ENCODE measurements around the gene CTU2.

The CTU2 gene

DNA sequence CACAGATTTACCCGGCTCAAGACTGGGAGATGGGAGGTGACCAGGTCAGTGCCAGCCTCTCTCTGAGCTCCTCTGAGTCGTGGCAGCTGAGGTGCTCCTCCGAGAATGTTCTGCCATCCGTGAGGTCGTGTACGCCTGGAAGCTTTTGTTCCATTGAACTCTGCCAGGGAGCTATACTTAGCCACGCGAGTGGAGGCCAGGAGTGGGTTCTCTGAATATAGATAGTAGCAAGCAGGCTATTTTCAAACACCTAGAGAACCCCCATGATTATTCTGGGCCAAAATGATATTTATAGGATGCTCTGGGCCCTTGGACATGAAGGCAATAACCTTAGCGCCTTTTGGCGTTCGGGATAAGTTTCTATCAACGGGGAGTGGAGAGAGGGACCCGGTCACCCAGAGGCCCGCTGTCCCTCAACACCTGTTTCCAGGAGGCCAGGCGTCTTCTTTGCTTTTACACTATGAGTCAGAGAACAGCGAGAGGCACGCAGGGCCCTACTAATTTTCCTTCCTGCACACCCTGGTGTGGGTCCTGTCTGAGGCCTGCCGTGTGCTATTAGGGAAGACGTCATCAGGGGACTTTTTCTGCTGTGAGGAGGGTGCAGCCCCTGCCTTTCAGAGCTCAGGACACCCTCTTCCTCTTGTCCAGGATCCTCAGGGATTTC, 32.5 kb upstream of the CTU2 start:
- Mint-ChIP-seq H3K27me3 (no peaks in the 10 kb centered on the region), H3K27ac (no peak overlapping the region), H3K36me3 (ENCODE audit: low read depth) (no peaks in the 10 kb centered on the region), H3K4me3 (no peak overlapping the region), H3K9me3 (no peaks in the 10 kb centered on the region), H3K4me1 (no peaks in the 10 kb centered on the region)
- ATAC-seq (no peak), DNase-seq (no peak)

- H3K36me3 Mint-ChIP-seq (ENCODE audit: low read depth): no peaks in the 10 kb centered on the region
Measured at GRCh38 chr16:88676502-88677242, 29.6 kb upstream of the CTU2 start.

DNA sequence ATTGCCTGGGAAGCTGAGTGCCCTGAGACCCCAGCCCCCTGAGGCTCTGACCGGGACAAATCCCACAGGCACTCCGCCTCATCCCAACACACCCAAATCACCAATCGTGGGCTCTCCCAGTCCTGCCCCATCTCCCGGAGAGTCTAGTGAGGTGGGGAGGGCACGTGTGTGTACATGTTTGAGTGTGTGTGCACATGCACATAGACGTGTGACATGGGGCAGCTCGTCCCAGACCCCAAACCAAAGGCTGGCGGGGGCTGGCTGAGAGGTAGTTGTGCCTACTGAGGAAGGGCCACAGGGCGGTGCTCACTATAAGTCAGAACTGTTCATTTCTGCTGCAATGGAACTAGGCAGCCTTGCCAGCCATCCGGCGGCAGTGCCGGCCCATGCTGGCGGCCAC, 28.6 kb upstream of the CTU2 start:
- DNase-seq (no peak), ATAC-seq (no peak)
- no peaks in the 10 kb centered on the region for H3K9me3 Mint-ChIP-seq
- no peak overlapping the region for H3K4me3 Mint-ChIP-seq
- H3K27me3 Mint-ChIP-seq: no peaks in the 10 kb centered on the region
- no peaks in the 10 kb centered on the region for H3K36me3 Mint-ChIP-seq (ENCODE audit: low read depth)
- H3K4me1 Mint-ChIP-seq: peaks cover 19% of the 10 kb centered on the region
- no peak overlapping the region for H3K27ac Mint-ChIP-seq

More at GRCh38 chr16:88676502-88677242, 29.6 kb upstream of the CTU2 start:
- DNase-seq (no peak), ATAC-seq (no peak)
- H3K27me3 Mint-ChIP-seq: no peaks in the 10 kb centered on the region
- H3K4me1 Mint-ChIP-seq: peaks cover 10% of the 10 kb centered on the region
- H3K27ac Mint-ChIP-seq: no peak overlapping the region
- no peak overlapping the region for H3K4me3 Mint-ChIP-seq
- H3K9me3 Mint-ChIP-seq: no peaks in the 10 kb centered on the region

- H3K27ac Mint-ChIP-seq: no peak overlapping the region
- DNase-seq (no peak), ATAC-seq (no peak)
- no peaks in the 10 kb centered on the region for H3K9me3 Mint-ChIP-seq
- H3K4me1 Mint-ChIP-seq: peaks cover 21% of the 10 kb centered on the region
- no peak overlapping the region for H3K4me3 Mint-ChIP-seq
- no peaks in the 10 kb centered on the region for H3K27me3 Mint-ChIP-seq
- no peaks in the 10 kb centered on the region for H3K36me3 Mint-ChIP-seq (ENCODE audit: low read depth)
Measured at GRCh38 chr16:88678224-88678979, 27.9 kb upstream of the CTU2 start.

GRCh38 chr16:88680554-88681083, 25.7 kb upstream of the CTU2 start:
- no peak overlapping the region for H3K4me3 Mint-ChIP-seq
- H3K4me1 Mint-ChIP-seq: peaks cover 36% of the 10 kb centered on the region
- ATAC-seq (no peak), DNase-seq (no peak)
- H3K27me3 Mint-ChIP-seq: no peaks in the 10 kb centered on the region
- no peaks in the 10 kb centered on the region for H3K36me3 Mint-ChIP-seq (ENCODE audit: low read depth)
- H3K9me3 Mint-ChIP-seq: no peaks in the 10 kb centered on the region
- peak overlapping the region; percentile 88 for H3K27ac Mint-ChIP-seq

GRCh38 chr16:88681084-88681680, 25.1 kb upstream of the CTU2 start:
- Mint-ChIP-seq H3K4me3 (peak overlapping the region; percentile 61), H3K4me1 (peaks cover 36% of the 10 kb centered on the region), H3K27ac (peak overlapping the region; percentile 88), H3K36me3 (ENCODE audit: low read depth) (no peaks in the 10 kb centered on the region), H3K27me3 (no peaks in the 10 kb centered on the region), H3K9me3 (no peaks in the 10 kb centered on the region)
- no peak for ATAC-seq
- peak; percentile 60 for DNase-seq

GRCh38 chr16:88681709-88682451, 24.4 kb upstream of the CTU2 start:
- peak; percentile 60 for ATAC-seq
- Mint-ChIP-seq H3K27me3 (no peaks in the 10 kb centered on the region), H3K36me3 (ENCODE audit: low read depth) (no peaks in the 10 kb centered on the region), H3K4me1 (peaks cover 37% of the 10 kb centered on the region), H3K27ac (peak overlapping the region; percentile 88), H3K9me3 (no peaks in the 10 kb centered on the region), H3K4me3 (peak overlapping the region; percentile 61)
- peak; percentile 73 for DNase-seq

DNA sequence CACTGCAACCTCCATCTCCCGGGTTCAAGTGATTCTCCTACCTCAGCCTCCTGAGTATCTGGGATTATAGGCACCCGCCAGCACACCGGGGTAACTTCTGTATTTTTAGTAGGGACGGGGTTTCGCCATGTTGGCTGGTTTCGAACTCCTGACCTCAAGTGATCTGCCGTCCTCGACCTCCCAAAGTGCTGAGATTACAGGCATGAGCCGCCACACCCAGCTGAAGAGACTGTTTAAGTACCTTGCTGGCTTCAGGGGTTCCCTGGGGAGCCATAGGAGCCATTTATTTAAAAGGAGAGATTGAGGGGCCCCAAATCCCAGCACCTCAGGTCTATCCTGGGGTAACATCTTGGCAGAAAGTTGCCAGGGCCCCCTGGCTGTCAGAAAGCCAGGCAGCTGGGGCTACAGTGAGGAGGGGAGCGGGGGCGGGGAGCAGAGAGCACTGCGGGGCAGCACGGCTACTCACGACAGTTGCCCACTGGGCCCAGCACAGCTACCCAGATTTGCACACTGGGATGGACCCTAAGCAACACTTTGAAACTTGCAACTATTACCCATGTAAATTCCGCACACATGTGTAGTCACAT, 21.6 kb upstream of the CTU2 start:
- peak overlapping the region; percentile 68 for H3K4me3 Mint-ChIP-seq
- H3K9me3 Mint-ChIP-seq: no peaks in the 10 kb centered on the region
- DNase-seq: no peak
- H3K27me3 Mint-ChIP-seq: no peaks in the 10 kb centered on the region
- H3K36me3 Mint-ChIP-seq (ENCODE audit: low read depth): no peaks in the 10 kb centered on the region
- no peak overlapping the region for H3K27ac Mint-ChIP-seq
- ATAC-seq: no peak
- H3K4me1 Mint-ChIP-seq: peaks cover 39% of the 10 kb centered on the region

- peak; percentile 77 for DNase-seq
- Mint-ChIP-seq H3K36me3 (ENCODE audit: low read depth) (no peaks in the 10 kb centered on the region), H3K27ac (no peak overlapping the region), H3K4me3 (peak overlapping the region; percentile 68), H3K9me3 (no peaks in the 10 kb centered on the region), H3K4me1 (peaks cover 40% of the 10 kb centered on the region), H3K27me3 (no peaks in the 10 kb centered on the region)
- peak; percentile 13 for ATAC-seq
Measured at GRCh38 chr16:88685156-88686061, 20.9 kb upstream of the CTU2 start.

- peak; percentile 12 for ATAC-seq
Measured at GRCh38 chr16:88686062-88686438, 20.3 kb upstream of the CTU2 start.

GRCh38 chr16:88686439-88687253, 19.7 kb upstream of the CTU2 start, which contains the start of gene SNAI3:
Gene SNAI3 (minus strand): TSS chr16:88686507. CDS start chr16:88686406, 101 bp downstream.
- Mint-ChIP-seq H3K4me1 (peaks cover 41% of the 10 kb centered on the region), H3K4me3 (peak within 1 kb of the TSS; percentile 68), H3K27me3 (no peaks in the 10 kb centered on the region), H3K27ac (no peak within 1 kb of the TSS), H3K9me3 (no peaks in the 10 kb centered on the region), H3K36me3 (ENCODE audit: low read depth) (no peaks in the 10 kb centered on the region)
- DNase-seq (peak; percentile 92), ATAC-seq (peak; percentile 80)

More at GRCh38 chr16:88686062-88686438, 20.3 kb upstream of the CTU2 start:
- H3K27me3 Mint-ChIP-seq: no peaks in the 10 kb centered on the region
- no peaks in the 10 kb centered on the region for H3K9me3 Mint-ChIP-seq
- peaks cover 42% of the 10 kb centered on the region for H3K4me1 Mint-ChIP-seq
- no peaks in the 10 kb centered on the region for H3K36me3 Mint-ChIP-seq (ENCODE audit: low read depth)
- peak overlapping the region; percentile 68 for H3K4me3 Mint-ChIP-seq
- no peak overlapping the region for H3K27ac Mint-ChIP-seq
- DNase-seq: peak; percentile 45

GRCh38 chr16:88687254-88687576, 19.1 kb upstream of the CTU2 start:
- no peak overlapping the region for H3K27ac Mint-ChIP-seq
- H3K4me3 Mint-ChIP-seq: no peak overlapping the region
- peaks cover 41% of the 10 kb centered on the region for H3K4me1 Mint-ChIP-seq
- H3K27me3 Mint-ChIP-seq: no peaks in the 10 kb centered on the region
- no peak for DNase-seq
- no peak for ATAC-seq
- no peaks in the 10 kb centered on the region for H3K36me3 Mint-ChIP-seq (ENCODE audit: low read depth)
- no peaks in the 10 kb centered on the region for H3K9me3 Mint-ChIP-seq
